GM03348 (cell line): Measurements from ENCODE around the gene FBXO45.
A peak's percentile ranks its signal among the peaks of the same experiment; 100 is the strongest.
"Not testable (repeated sequence)": the region's sequence is repeated elsewhere in the genome, so short reads cannot be mapped to it uniquely, and the experiment has no call there.

Source experiments
- DNase-seq: peaks from one replicate; pipeline ENCODE4 v3.0.0; 2012; ENCODE audit warnings: low spot score

Gene FBXO45

DNA sequence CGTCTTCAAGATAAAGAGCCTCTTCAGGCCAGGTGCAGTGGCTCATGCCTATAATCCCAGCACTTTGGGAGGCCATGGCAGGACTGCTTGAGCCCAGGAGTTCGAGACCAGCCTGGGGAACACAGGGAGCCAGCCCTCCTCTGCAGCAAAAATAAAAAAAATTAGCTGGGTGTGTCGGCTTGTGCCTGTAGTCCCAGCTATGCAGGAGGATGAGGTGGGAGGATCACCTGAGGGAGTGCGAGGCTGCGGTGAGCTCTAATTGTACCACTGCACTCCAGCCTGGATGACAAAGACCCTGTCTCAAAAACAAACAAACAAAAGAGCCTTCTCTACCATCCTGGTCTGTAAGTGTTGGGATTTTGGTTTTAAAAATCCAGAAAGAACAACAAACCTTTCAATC lies 11.2 kb upstream of the FBXO45 start:
- no peak for DNase-seq

DNA sequence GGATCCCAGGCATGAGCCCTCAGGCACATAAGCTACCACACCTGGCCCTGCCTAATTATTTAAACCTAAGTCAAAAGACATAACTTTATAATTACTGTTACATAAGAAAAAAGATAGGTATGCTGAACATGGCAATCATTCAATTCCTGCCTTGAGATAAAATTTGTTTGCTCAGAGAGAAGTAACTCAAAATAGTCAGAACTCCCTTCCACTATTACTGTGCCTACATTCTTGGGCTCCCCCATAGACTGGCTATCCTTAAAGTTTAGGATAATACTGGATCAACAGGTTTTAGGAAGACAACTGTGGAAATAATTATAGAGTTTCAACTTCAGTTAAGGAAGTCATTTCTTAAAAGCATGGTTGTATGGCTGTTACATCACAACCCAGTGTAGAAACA lies 10.0 kb upstream of the FBXO45 start:
- no peak for DNase-seq

DNA sequence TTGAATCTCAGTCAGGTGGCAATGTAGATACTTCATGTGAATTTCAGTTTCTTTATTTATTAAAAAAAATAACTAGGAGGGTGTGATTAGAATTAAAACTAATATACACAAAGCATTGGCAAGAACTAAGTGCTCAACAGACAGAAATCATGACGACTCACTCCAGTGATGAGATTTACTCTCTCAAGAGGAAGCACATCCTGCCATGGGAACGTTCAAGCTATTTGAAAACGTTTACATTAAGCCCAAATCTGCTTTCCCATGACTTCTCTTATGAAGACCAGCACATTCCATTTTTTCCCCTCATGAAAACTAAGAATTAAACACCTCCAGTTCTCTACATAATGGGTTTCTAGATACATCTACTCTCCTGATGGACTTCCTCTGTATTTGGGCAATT lies 8.6 kb upstream of the FBXO45 start:
- no peak for DNase-seq

DNA sequence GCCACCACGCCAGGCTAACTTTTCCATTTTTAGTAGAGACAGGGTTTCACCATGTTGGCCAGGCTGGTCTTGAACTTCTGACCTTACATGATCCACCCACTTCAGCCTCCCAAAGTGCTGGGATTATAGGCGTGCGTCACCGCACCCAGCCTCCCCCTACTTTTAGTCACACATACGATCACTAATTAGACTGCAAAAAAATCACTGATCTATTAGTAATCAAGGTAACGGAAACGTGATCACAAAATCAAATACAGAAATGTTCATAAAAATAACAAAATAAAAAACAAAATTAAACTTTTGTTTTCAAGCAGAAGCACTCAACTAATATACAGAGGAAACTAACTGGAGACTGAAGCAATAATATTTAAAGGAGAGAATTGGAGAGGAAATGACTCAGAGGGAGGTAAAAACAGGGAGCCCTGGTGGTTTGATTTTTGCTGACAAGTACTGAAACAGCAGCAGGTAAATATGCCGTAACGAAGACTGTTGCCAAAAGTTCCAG lies 4.7 kb upstream of the FBXO45 start:
- no peak for DNase-seq

DNA sequence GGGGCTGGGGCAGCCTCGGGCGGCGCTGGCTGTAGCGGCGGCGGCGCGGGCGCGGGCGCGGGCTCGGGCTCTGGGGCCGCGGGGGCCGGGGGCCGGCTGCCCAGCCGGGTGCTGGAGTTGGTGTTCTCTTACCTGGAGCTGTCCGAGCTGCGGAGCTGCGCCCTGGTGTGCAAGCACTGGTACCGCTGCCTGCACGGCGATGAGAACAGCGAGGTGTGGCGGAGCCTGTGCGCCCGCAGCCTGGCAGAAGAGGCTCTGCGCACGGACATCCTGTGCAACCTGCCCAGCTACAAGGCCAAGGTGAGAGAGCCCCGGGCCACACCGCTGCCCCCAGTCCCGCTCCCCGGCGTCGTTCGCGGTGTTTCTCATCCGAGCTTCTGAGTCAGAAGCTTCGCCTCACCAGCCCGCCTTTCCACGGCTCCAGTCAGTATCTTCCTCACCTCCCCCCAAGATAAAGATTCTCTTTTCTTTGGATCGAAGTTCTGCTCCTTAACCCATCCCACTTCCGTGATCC lies 600 bp downstream of the FBXO45 start:
- peak; percentile 50 for DNase-seq

DNA sequence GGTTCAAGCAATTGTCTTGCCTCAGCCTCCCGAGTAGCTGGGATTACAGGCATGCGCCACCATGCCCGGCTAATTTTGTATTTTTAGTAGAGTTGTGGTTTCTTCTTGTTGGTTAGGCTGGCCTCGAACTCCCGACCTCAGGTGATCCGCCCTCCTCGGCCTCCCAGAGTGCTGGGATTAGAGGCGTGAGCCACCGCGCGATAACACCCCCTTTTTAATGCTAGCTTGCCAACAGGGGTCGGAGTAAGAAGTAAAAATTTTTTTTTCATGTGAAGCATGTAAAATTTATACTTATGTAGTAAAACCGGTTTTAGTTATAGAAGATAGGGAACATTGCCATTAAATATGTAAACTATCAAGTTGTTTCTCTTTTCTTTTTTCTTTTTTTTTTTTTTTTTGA lies 1.9 kb downstream of the FBXO45 start:
- DNase-seq = not testable (repeated sequence)

DNA sequence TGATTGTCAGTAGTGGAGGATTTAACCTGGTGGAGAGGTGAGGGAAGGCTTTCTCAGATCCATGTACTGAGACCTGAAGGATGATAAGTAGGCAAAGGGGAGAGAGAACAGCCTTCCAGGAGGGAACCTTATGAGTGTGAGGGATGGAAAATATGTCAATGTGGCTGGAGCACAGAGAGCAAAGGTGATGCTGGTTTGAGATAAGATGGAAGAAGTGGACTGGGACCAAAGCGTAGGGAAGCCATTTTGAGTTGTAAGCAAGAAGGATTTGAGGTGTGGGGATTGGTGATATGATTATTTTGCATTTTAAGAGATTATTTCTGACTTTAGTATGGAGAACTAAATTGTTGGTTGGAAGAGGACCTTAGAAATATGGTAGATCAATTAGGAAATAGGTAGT lies 3.9 kb downstream of the FBXO45 start:
- no peak for DNase-seq

DNA sequence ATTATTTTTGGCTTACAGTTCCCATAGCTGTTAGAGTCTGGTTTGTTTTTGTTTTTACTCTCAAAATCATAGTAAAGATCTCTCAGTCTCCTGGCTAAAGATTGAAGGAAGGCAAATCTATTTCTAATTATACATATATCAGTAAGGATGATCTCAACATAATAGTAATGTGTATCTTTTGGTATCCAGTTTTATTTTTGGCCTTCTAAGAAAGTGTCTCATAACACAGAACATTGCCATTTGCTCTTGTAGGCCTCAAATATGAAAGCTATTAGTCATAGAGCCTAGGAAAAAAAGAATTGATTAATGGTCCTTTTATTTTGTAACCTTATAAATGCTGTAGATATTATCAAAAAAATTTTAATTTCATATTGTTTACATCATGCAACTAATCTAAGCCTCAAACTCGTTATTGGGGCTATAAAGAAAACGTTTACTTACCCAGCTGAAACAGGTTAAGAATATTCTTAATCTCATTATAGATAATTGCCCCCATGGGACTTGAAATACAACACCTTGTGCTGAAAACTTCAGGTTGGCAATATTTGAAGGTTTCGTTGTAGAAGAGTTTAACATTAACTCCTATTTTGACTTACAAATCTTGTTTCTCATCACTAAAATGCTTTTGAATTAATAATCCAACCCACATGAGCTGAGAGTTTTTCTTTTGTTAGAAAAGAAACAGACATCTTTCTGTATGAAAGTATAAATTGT lies 16.7 kb downstream of the FBXO45 start:
- no peak for DNase-seq

DNA sequence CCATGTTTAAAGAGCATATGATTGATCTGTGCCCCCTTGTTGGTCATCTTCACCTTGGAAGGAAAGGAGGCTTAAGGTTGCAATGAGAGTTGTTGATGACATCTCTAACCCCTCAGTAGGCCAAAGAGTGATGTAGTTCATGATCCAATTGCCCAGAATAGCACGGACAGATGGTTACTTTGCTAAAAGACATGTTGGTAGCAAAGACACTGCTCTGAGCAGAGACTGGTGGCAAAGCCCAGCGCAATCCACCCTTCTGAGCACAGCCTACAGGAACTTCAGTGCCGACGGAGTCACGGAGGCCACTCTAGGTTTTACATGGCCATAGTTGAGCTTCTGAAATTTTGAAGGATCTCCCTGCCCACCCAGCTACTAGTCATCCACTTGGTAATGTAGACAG lies 21.8 kb downstream of the FBXO45 start:
- DNase-seq = no peak

DNA sequence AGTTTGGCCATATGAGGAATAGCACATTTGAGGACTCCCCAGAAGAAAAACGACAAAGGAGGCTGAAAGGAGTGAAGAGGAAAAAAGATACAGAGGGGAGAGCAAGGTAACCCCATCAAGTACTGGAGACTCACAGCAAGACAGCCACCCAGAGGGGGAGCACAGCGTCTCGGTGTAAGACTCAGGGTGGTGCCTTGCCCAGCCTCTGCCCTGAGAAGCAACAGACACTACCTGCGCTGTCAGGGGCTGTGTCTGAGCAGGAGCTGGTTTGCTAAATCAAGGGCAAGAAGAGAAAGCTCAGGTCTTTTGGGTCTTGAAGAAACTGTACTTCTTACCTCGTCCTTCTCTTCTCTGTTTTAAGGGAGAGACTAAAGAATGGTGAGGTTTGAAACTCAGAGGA lies 27.9 kb downstream of the FBXO45 start:
- DNase-seq = no peak

DNA sequence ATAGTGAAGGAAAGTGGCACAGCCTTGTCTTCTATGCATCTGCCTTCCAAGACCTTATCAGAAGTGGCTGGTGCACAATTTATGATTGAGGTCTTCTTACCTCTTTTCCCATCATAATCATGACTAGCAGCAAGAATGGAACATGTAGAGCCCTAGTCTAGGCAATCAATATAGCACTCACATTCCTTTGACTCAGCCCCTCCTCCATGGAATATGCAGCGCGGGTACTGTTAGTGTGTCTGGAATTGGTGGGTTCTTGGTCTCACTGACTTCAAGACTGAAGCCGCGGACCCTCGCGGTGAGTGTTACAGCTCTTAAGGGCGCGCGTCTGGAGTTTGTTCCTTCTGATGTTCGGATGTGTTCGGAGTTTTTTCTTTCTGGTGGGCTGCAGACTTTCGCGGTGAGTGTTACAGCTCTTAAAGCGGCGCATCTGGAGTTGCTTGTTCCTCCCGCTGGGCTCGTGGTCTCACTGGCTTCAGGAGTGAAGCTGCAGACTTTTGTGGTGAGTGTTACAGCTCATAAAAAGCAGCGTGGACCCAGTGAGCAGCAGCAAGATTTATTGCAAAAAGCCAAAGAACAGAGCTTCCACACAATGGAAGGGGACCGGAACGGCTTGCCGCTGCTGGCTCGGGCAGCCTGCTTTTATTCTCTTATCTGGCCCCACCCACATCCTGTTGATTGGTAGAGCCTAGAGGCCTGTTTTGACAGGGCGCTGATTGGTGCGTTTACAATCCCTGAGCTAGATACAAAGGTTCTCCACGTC lies 29.7 kb downstream of the FBXO45 start:
- peak; percentile 24 for DNase-seq

DNA sequence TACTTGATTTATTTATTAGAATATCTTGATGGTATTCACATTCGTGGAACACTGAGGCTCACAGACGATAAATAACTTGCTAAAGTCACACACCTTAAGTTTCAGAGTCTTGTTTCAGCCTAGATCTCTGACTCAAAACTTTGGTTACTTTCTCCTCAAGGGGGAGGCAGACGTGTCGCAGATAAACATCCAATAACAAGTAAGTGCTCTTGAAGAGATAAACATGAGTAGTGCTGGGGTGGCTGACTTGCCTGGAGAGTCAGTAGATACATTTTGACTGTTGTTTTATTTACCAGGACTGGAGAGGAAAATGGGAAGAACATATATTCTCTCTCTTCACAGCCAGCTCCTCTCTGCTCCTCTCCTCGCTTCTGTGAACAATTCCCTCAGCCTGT lies 31.3 kb downstream of the FBXO45 start:
- DNase-seq = no peak

DNA sequence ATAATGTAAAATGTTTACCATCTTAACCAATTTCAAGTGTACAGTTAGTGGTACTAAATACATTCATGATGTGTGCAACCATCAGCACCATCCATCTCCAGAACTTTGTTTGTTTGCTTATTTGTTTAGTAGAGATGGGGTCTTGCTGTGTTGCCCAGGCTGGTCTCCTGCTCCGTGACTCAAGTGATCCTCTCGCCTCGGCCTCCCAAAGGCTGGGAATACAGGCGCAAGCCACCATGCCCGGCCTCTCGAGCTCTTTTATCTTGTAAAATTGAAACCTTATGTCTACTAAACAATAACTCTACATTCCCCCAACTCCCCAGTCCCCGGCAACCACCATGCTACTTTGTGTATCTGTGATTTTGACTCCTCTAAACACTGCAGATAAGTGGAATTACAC lies 31.9 kb downstream of the FBXO45 start:
- no peak for DNase-seq

DNA sequence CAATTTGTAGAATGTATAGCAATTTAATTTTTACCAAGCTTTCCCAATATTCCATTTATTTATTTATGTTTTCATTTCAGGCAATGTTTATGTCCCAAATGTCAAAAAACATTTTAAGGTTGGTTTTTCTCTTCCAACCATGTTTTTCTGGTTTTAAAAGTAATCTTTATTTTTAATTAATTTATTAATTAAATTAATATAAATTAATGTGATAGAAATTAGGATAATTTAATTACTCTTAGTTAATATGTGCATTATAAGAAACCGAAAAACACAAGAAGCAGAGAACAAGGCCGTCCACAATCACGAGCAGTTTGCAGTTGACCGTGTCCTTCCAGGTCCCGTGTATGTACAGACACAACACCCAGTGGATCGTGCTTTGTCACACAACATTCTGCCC lies 34.2 kb downstream of the FBXO45 start:
- DNase-seq = no peak

DNA sequence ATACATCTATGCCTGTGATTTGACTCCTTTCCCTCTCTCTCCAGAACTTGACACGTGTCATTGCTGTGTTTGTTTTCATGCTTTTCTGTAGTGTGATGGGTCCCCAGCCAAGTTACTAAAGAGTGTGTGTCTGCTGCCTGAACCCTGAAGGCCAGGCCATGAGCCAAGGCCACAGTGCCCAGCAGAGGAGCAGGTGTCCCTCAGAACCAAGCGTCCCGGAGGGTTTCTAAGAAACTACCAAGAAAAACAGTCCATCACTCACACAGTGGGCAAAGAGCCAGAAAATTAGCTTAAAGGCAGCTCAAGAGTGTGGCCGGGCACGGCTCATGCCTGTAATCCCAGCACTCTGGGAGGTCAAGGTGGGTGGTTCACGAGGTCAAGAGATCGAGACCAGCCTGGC lies 35.2 kb downstream of the FBXO45 start:
- no peak for DNase-seq

DNA sequence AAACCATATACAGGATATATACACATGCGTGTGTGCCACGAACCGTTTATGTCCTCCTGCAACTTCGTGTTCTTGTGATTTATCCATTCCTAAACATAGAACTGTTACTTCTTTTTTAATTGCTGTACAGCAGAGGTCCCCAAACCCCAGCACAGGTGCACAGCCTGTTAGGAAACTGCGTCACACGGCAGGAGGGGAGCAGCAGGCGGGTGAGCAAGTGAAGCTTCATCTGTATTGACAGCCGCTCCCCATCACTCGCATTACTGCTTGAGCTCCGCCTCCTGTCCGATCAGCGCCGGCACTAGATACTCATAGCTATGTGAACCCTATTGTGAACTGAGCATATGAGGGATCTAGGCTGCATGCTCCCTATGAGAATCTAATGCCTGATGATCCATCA lies 36.1 kb downstream of the FBXO45 start:
- DNase-seq = no peak

DNA sequence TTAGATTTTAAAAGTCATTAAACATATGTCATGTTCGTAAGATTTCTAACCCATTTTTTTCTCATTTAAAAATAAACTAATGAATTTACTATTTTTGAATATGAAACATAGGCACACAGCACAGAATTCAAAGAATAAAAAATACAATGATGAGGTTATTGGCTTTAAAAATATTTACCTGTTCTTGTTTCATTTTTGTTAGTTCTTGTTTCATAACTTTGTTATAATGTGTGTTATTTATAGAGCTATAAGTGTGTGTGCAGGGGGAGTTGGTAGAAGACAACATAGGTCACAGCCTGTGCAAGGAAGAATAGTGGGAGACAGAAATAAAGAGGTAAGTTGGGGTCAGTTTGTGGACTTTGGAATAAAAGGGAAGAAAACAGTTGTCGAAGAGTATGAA lies 40.2 kb downstream of the FBXO45 start:
- DNase-seq = no peak

DNA sequence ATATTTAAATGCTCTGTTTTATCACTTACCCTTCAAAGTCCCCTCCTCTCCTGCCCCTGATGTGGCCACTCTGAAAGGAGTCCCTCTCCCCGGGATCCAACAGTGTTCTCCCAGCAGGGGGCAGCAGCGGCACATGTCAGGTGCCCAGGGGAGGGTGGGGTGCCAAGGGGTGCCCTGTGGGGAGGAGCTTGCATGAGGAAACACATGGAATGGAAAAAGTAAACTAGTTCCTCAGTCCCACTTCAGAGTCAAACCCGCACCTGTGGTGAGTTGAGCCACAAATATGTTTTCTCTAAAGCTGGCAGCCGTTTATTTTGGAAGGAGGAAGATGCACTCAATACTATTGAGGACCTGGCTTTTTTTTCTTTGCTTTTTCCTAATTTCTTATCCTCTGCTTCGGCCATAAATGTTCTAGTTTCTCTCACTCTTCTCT lies 40.9 kb downstream of the FBXO45 start:
- DNase-seq = peak; percentile 94

DNA sequence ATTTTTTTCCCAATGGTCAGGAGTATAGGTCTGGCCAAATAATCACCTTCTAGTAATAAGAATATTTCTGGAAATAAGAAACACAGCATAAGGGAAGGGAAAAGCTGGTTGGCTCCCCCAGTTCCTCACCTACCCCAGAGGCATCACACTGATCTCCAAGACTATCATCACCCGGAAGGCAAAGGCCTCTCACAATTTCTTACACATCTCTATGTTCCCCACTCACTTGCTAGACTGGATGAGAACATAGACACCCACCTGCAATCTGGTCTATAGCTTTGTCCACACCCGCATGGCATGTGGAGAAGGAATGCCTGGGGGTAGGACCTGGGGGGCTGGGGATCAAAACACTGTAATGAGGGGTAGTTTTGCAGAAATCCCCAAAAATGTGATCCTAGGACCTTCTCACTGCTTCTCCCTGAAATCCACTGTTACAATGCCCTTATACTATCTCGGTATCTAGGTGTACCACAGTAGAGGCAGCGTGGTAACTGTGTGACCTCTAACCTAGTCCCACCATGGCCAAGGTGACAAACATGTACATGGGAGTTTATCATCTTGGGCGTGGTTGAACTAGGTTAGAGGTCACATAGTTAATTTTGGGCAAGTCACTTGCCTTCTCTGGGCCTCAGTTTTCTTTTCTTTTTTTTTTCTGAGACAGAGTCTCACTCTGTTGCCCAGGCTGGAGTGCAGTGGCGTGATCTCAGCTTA lies 41.5 kb downstream of the FBXO45 start:
- no peak for DNase-seq

DNA sequence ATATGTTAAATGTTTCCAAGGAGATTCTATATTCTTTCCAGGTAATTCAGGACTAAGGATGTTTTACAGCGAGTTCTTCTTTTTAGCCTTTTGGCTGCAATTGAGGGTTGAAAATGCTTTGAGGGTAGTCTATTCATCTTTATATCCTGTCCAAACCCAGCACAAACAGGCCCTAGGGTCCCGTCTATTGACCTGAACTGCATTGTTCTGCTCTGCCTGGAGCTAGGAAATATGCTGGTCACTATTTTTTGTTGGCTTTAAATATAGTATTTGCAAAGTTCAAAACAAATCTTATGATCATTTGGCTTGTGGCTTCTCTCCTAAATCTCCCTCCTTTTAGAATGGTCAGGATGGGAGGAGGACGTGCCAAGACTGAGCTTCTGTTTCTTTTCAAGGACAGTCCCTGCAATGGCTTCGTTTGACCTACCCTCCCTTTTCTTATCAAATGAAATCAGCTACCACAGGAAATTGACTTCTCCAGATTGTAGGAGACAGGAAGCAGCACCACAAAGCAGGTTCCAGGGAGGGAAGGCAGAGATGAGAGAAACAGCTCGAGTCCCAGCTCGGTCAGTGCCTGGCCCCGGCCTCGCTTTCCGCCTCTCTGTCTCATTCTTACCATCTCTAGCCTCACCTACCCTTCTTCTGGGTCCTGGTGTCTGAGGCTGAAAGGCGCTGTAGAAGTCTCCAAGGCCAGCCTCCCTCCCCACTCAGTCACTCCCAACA lies 43.5 kb downstream of the FBXO45 start:
- DNase-seq = no peak

DNA sequence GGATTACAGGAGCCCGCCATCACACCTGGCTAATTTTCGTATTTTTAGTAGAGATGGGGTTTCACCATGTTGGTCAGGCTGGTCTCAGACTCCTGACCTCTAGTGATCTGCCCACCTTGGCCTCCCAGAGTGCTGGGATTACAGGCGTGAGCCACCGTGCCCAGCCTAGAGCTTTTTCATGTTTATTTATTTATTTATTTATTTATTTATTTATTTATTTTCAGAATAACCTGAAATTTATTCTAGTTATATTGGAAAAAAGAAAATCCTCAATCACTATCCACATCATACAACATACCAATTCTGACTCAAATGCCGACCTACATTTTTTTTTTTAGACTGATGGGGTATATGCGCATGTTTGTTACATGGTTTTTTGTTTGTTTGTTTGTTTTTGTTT lies 46.8 kb downstream of the FBXO45 start:
- DNase-seq = not testable (repeated sequence)

DNA sequence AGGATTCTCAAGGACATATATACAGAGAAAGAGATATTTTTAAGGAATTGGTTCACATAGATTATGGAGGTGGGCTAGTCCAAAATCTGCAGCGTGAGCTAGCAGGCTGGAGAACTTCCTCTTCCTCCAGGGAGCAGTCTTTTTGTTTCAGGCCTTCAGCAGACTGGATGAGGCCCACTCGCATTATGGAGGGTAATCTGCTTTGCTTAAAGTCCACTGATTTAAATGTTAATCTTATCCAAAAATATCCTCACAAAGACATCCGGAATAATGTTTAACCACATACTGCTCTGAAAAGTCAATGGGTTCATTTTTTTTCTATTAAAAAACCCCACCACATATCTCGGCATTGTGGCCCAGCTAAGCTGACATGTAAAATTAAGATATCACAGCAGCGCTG lies 48.8 kb downstream of the FBXO45 start:
- no peak for DNase-seq
